ENCODE data around the gene UBTD1.
"Not testable (repeated sequence)": the region's sequence is repeated elsewhere in the genome, so short reads cannot be mapped to it uniquely, and the experiment has no call there.

UBTD1 gene

GRCh38 chr10:97567891-97568290 is 69.2 kb downstream of the UBTD1 start:
- no peak for DNase-seq

- no peak for DNase-seq
These were observed 71.5 kb downstream of the UBTD1 start for GRCh38 chr10:97570146-97570788.

GRCh38 chr10:97570789-97571471 is 72.2 kb downstream of the UBTD1 start:
- DNase-seq, result peak; percentile 6

GRCh38 chr10:97571622-97572021 is 72.9 kb downstream of the UBTD1 start:
- DNase-seq, result no peak

GRCh38 chr10:97572214-97572989 is 73.7 kb downstream of the UBTD1 start, which contains the start of gene ANKRD2:
Gene ANKRD2 (plus strand): TSS chr10:97572779. CDS start chr10:97572789, 10 bp downstream.
- DNase-seq, result peak; percentile 61

- DNase-seq, result no peak
These were observed 74.3 kb downstream of the UBTD1 start for GRCh38 chr10:97573021-97573420.

- no peak for DNase-seq
These were observed 74.9 kb downstream of the UBTD1 start for GRCh38 chr10:97573672-97574071.

GRCh38 chr10:97574374-97575126 is 75.8 kb downstream of the UBTD1 start:
- peak; percentile 91 for DNase-seq

GRCh38 chr10:97575127-97575668 is 76.5 kb downstream of the UBTD1 start:
- no peak for DNase-seq

GRCh38 chr10:97576487-97576886 is 77.8 kb downstream of the UBTD1 start:
- DNase-seq, result not testable (repeated sequence)

- no peak for DNase-seq
These were observed 79.0 kb downstream of the UBTD1 start for GRCh38 chr10:97577701-97578100.

GRCh38 chr10:97578171-97578844 is 79.6 kb downstream of the UBTD1 start:
- no peak for DNase-seq

- no peak for DNase-seq
These were observed 82.0 kb downstream of the UBTD1 start for GRCh38 chr10:97580421-97581367.

- no peak for DNase-seq
These were observed 83.4 kb downstream of the UBTD1 start for GRCh38 chr10:97582169-97582568.

GRCh38 chr10:97583476-97583875 is 84.8 kb downstream of the UBTD1 start:
- DNase-seq, result no peak

GRCh38 chr10:97584060-97584797 is 85.5 kb downstream of the UBTD1 start, which contains the start of gene HOGA1:
Gene HOGA1 (plus strand): TSS chr10:97584389. CDS start chr10:97584704, 315 bp downstream.
- DNase-seq, result peak; percentile 49

GRCh38 chr10:97584798-97585438 is 86.2 kb downstream of the UBTD1 start:
- DNase-seq, result no peak

- no peak for DNase-seq
These were observed 86.7 kb downstream of the UBTD1 start for GRCh38 chr10:97585439-97585811.

- no peak for DNase-seq
These were observed 88.5 kb downstream of the UBTD1 start for GRCh38 chr10:97587183-97587582.

GRCh38 chr10:97589479-97589878 is 90.8 kb downstream of the UBTD1 start, which contains the start of gene C10orf62:
Gene C10orf62 (plus strand): TSS chr10:97589721. CDS start chr10:97589898, 177 bp downstream.
- DNase-seq, result no peak
